Activated naive CD4-positive, alpha-beta T cell treated with anti-CD3 and anti-CD28 coated beads for 36 hours (primary cell): ENCODE data around the gene ATP2C2. TPM values are rescaled to one million over a fixed set of nuclear protein-coding genes. Genes with fewer than 3 reads are reported as not detected.

Experiments used
- CTCF ChIA-PET: fragments of 350-600 bp; sonication (Branson Sonifier 250); formaldehyde crosslinking; loops from one replicate; lab custom pipeline; 2021; ENCODE audit warnings: antibody characterized with exemption; lab: Charles Lee
- DNase-seq: peaks from one replicate; pipeline ENCODE4 v3.0.0-alpha.2; 2020
- H3K27ac Mint-ChIP-seq: one replicate; pipeline ENCODE4 v1.8.0; 2021; ENCODE audit warnings: mild to moderate bottlenecking, mixed read lengths
- H3K27me3 Mint-ChIP-seq: one replicate; pipeline ENCODE4 v1.8.0; 2021; ENCODE audit warnings: low read depth, mixed read lengths
- H3K36me3 Mint-ChIP-seq: one replicate; pipeline ENCODE4 v1.8.0; 2021; ENCODE audit warnings: low read depth, mixed read lengths
- H3K4me1 Mint-ChIP-seq: one replicate; pipeline ENCODE4 v1.8.0; 2021; ENCODE audit warnings: low read depth, mixed read lengths
- H3K4me3 Mint-ChIP-seq: one replicate; pipeline ENCODE4 v1.8.0; 2021; ENCODE audit warnings: mild to moderate bottlenecking, moderate library complexity, mixed read lengths
- H3K9me3 Mint-ChIP-seq: one replicate; pipeline ENCODE4 v1.8.0; 2021; ENCODE audit warnings: mixed read lengths
- intact Hi-C: fragments of 100-400 bp; cut with micrococcal nuclease; formaldehyde crosslinking; loops from one replicate; pipeline ENCODE4 v1.15.1; 2023
- total RNA-seq, 2 experiments: library from RNA; stranded (reverse); gene quantifications; one replicate each; pipeline ENCODE4 v1.2.3, GENCODE V29; 2021

The ATP2C2 gene
- total RNA-seq, 2 experiments from 2014 or later = not detected

DNA sequence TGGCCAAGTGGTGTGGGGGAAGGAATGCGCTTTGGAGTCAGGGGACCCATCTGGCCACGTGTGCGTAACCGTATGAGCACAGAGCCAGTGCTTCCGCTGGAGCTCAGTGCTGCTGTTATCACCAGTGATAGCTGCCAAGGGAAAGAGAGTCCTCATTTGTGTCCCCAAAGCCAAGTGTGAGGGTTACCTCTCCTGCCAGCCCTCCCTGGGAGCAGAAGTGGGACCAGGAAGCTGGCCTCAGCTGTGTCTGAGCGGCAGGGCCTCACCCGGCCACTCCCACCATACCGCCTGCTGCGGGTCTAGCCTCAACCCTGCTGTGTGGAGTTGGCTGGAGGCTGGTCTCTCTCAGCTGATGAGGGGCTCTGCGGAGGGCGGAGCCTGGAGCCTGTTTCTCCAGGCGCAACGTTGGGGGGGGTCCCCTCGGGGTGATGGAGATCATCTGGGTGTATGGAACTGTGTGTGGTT lies 91.6 kb downstream of the ATP2C2 start:
- intact Hi-C loops = no loop called here
- DNase-seq = no peak
- Mint-ChIP-seq H3K4me3 (no peak overlapping the region), H3K27ac (no peak overlapping the region), H3K9me3 (no peaks in the 10 kb centered on the region), H3K27me3 (no peaks in the 10 kb centered on the region), H3K4me1 (no peaks in the 10 kb centered on the region), H3K36me3 (no peaks in the 10 kb centered on the region)
- CTCF ChIA-PET = interaction anchor here (0.8 kb wide), 1 partner anchor 17 kb away, joined by 3 read pairs; no protein-coding TSS in a partner anchor

DNA sequence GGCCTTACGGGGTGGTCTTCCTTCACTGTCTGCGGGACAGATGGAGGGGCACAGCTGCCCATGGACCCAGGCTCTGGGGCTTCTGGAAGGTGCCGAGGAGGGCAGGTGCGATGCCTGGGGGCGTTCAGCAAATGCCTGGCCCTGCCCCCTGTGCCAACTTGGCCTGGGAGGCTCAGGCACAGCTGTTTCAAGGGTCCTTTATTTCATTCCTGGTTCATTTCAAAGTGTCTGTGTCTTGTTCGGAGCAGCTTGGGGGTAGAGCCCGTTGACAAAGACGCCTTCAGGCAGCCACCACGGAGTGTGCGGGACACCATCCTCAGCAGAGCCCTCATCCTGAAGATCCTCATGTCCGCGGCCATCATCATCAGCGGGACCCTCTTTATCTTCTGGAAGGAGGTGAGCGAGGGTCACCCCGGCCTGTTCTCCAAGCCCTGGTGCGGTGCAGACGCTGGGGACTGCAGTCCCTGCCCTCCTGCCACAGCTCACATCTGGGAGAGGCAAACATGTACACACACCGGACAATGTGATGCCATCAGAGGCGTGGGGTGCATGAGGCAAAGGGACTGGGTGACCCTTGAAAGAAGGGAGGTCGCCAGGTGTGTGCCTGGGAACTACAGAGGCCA lies 92.2 kb downstream of the ATP2C2 start:
- intact Hi-C loops = no loop called here
- no peak for DNase-seq

DNA sequence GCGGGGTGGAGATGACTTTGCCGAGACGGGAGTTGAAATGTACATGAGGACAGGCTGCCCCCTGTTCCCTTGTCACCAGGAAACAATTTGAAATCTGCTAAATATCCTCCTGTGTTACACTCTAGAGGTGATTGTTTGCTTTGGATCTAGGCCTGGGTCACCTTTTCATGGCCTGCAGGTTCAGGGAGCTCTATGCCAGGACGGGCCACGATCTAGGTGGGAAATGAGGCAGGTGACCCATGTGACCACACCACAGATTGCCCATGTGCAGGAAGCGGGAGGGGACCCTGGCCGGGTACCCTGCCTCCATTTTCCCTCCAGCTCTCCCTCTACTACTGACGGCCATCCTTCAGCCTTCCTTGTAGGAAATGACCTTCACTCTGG lies 92.7 kb downstream of the ATP2C2 start:
- no peaks in the 10 kb centered on the region for H3K9me3 Mint-ChIP-seq
- no peak for DNase-seq
- no peak overlapping the region for H3K27ac Mint-ChIP-seq
- intact Hi-C loops = no loop called here
- peaks cover 2% of the 10 kb centered on the region for H3K36me3 Mint-ChIP-seq
- H3K27me3 Mint-ChIP-seq = no peaks in the 10 kb centered on the region
- CTCF ChIA-PET = no interaction called here
- no peaks in the 10 kb centered on the region for H3K4me1 Mint-ChIP-seq
- no peak overlapping the region for H3K4me3 Mint-ChIP-seq

More for the DNA sequence above, 92.2 kb downstream of the ATP2C2 start:
- CTCF ChIA-PET = no interaction called here
- H3K4me1 Mint-ChIP-seq = no peaks in the 10 kb centered on the region
- no peaks in the 10 kb centered on the region for H3K27me3 Mint-ChIP-seq
- H3K36me3 Mint-ChIP-seq = no peaks in the 10 kb centered on the region
- no peak overlapping the region for H3K27ac Mint-ChIP-seq
- H3K4me3 Mint-ChIP-seq = no peak overlapping the region
- H3K9me3 Mint-ChIP-seq = no peaks in the 10 kb centered on the region

DNA sequence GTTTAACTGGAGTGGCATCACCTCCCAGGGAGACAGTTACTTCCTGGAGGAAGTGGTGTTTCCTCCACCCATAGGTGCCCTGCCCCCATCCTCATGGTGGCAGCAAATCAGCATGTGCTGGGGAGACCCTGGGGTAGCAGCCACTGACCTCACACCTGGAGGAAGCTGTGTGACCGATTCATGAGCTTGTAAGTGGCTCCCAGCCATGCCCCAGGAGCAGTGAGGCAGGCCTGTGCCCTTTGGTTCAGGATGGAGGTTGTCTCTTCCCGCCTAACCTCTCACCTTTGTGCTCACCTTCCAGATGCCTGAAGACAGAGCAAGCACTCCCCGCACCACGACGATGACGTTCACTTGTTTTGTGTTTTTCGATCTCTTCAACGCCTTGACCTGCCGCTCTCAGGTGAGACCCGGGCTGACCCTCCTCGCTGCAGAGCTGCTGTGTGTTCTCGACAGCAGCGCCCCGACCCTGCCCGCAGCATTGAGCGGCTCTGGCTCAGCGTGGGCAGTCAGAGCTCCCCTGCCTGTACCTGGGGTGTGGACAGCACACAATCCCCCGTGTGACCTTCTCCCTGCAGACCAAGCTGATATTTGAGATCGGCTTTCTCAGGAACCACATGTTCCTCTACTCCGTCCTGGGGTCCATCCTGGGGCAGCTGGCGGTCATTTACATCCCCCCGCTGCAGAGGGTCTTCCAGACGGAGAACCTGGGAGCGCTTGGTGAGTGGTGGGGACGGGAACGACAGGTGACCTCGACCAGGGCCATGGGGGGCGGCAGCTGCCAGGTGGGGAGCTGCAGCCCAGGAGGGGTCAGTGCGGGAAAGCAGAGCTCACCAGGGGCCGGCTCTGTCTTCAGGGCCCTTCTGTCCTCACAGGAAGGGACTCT lies 93.3 kb downstream of the ATP2C2 start:
- intact Hi-C loops = no loop called here
- Mint-ChIP-seq H3K9me3 (peaks cover 2% of the 10 kb centered on the region), H3K27ac (no peak overlapping the region), H3K36me3 (peaks cover 8% of the 10 kb centered on the region), H3K27me3 (no peaks in the 10 kb centered on the region), H3K4me1 (no peaks in the 10 kb centered on the region), H3K4me3 (no peak overlapping the region)
- no peak for DNase-seq
- CTCF ChIA-PET = no interaction called here

DNA sequence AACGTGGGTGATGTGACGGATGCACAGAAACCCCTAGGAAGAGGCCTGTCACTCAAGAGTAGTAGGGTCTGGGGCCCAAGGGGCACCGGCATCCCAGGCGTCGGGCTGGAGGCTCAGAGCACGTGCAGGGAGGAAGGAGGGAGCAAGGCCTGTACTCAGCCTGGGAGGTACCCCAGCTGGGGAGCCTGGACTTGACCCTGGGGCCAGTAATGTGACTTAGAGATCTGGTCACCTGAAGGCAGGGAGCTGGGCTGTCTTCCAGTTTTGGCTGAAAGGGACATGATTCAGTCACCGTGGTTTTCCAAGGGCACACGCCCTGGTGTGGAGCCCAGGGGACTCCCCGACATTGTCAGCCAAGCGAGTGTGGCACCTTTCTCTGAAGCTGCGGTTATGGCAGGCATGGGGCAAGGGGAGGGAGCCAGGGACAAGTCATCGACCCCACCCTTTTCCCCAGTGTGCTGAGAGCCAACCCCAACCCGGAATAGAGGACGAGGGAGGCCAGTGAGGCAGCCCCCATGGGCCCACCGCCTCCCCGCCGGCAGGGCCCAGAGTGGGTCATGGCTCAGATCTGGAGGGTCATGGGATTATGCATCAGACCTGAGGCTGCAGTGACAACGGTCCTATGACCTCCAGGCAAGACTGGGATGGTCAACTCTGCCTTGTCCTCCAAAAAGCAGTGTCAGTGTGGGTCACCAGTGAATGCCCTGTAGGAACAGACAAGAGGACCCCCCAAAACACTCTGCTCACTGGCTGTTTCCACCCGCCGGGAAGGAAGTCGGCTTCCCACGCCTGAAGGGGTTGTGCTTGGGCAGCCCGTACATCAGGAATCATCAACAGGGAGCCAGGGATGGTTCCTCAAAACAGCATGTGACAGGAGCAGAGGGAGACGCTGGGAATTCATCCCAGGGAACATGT lies 94.2 kb downstream of the ATP2C2 start:
- Mint-ChIP-seq H3K9me3 (peaks cover 8% of the 10 kb centered on the region), H3K27me3 (no peaks in the 10 kb centered on the region), H3K4me1 (no peaks in the 10 kb centered on the region), H3K4me3 (no peak overlapping the region), H3K36me3 (peaks cover 15% of the 10 kb centered on the region), H3K27ac (no peak overlapping the region)
- intact Hi-C loops = no loop called here
- CTCF ChIA-PET = interaction anchor here (1.5 kb wide), 1 partner anchor 185 kb away, joined by 4 read pairs; no protein-coding TSS in a partner anchor
- no peak for DNase-seq

DNA sequence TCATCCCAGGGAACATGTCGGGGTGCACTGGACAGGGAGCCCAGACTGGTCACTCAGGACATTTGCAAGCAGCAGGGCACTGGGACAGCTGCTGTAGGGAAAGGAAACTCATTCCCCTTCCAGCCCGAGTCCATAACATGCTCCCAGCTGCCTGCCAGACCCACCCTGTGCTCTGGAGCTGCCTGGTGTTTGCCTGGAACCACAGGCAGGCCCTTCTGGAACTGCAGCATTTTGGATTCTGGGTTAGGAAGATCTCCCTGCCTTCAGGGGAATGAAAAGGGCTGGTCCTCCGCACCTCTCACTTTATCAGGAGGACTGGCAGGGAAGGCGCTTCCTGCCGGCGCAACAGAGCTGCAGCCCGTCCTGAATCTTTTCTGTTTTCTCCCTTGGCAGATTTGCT lies 94.9 kb downstream of the ATP2C2 start:
- Mint-ChIP-seq H3K4me3 (no peak overlapping the region), H3K4me1 (no peaks in the 10 kb centered on the region), H3K27me3 (no peaks in the 10 kb centered on the region), H3K36me3 (peaks cover 21% of the 10 kb centered on the region), H3K27ac (no peak overlapping the region), H3K9me3 (peaks cover 12% of the 10 kb centered on the region)
- DNase-seq = no peak
- CTCF ChIA-PET = interaction anchor here (1.5 kb wide), 1 partner anchor 186 kb away, joined by 4 read pairs; no protein-coding TSS in a partner anchor
- intact Hi-C loops = no loop called here

DNA sequence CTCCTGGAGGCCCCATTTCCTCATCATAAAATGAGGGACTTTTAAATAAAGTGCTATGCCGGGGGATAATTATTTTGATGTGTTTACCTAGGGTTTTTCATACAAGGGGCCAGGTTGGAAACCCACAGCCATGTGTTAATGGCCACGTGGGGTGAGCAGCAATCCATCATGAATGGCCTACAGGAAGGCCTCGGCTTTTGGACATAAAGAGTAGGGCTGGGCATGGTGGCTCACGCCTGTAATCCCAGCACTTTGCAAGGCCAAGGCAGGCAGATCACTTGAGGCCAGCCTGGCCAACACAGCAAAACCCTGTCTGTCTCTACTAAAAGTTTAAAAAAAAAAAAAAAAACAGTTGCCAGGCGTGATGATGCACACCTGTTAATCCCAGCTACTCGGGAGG lies 95.8 kb downstream of the ATP2C2 start:
- peaks cover 24% of the 10 kb centered on the region for H3K36me3 Mint-ChIP-seq
- no peak overlapping the region for H3K4me3 Mint-ChIP-seq
- H3K9me3 Mint-ChIP-seq = peaks cover 12% of the 10 kb centered on the region
- DNase-seq = no peak
- H3K4me1 Mint-ChIP-seq = no peaks in the 10 kb centered on the region
- CTCF ChIA-PET = interaction anchor here (0.6 to 1.5 kb wide), 2 partner anchors 187 to 430 kb away, joined by 3 to 4 read pairs; no protein-coding TSS in a partner anchor
- intact Hi-C loops = no loop called here
- H3K27me3 Mint-ChIP-seq = no peaks in the 10 kb centered on the region
- no peak overlapping the region for H3K27ac Mint-ChIP-seq

DNA sequence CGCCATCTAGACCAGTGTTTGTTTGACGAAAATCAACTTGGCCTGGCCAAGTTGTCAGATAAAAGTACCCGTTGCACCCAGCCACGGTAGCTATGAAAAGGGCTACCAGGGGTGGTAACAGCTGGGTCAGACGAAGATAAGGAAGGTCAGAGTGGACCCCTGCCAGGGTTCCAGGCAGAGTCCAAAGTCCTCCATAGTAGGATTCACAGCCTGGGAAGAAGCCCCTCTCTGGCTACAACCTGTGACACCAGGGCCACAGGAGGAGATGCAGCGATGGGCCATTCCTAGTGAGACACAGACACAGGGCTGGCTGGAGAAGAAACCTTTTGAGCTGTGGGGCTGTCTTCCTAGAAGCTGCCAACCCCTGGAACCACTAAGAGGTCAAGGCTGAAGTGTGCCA lies 96.8 kb downstream of the ATP2C2 start:
- Mint-ChIP-seq H3K27me3 (no peaks in the 10 kb centered on the region), H3K27ac (no peak overlapping the region), H3K36me3 (peaks cover 24% of the 10 kb centered on the region), H3K9me3 (peaks cover 12% of the 10 kb centered on the region), H3K4me1 (no peaks in the 10 kb centered on the region), H3K4me3 (no peak overlapping the region)
- CTCF ChIA-PET = no interaction called here
- DNase-seq = no peak
- intact Hi-C loops = no loop called here

DNA sequence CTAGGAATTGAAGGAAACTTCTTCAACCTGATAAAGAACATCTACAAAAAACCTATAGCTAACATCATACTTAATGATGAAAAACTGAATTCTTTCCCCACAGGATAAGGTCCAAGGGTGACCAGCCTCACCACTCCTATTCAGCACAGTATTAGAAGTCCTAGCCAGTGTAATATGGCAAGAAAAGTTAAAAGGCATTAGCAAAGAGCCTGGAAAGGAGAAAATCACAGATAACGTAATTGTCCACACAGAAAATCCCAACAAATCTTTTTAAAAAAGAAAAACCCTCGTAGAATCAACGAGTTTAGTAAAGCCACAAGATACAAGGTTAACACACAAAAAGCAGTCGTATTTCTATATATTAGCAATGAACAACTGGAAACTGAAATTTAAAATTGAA lies 98.4 kb downstream of the ATP2C2 start:
- CTCF ChIA-PET = no interaction called here
- DNase-seq = no peak
- Mint-ChIP-seq H3K27me3 (no peaks in the 10 kb centered on the region), H3K4me3 (no peak overlapping the region), H3K9me3 (peaks cover 13% of the 10 kb centered on the region), H3K4me1 (no peaks in the 10 kb centered on the region), H3K36me3 (peaks cover 25% of the 10 kb centered on the region), H3K27ac (no peak overlapping the region)
- intact Hi-C loops = no loop called here

DNA sequence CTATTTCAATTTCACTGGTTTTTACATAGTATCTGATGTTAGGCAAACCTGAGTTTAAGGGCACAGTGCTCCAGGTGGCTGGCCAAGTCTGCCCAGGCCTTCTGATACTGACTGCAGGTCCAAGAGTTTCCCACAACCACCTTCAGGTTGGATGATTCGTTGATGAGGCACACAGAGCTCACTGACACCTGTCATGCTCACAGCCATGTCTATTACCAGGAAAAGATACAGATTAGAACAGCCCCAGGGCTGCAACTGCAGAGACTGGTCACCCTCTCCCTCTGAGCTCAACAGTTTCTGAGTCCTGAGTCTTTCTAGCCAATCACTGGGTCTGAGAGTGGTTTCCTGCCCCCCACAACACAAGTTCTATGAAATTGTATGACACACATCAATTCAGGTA lies 98.9 kb downstream of the ATP2C2 start:
- Mint-ChIP-seq H3K9me3 (peaks cover 18% of the 10 kb centered on the region), H3K36me3 (peaks cover 30% of the 10 kb centered on the region), H3K27me3 (no peaks in the 10 kb centered on the region), H3K27ac (no peak overlapping the region), H3K4me3 (no peak overlapping the region), H3K4me1 (no peaks in the 10 kb centered on the region)
- no peak for DNase-seq
- CTCF ChIA-PET = no interaction called here
- intact Hi-C loops = no loop called here

DNA sequence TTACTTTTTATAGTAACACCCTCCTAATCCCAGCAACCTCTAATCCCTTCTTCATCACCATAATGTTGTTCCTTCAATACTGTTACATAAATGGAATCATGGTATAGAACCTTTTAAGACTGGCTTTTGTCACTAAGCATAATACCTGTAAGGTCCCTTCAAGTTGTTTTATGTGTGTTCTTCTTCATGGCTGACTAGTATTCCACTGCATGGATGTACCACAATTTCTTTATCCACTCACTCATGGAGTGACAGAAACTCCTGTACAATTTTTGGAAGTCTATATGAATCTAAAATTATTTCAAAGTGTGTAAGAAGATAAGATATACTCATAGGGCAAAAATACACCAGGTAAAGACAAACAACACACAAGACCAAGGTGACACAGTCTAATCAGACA lies 99.4 kb downstream of the ATP2C2 start:
- intact Hi-C loops = no loop called here
- Mint-ChIP-seq H3K27me3 (no peaks in the 10 kb centered on the region), H3K9me3 (peaks cover 18% of the 10 kb centered on the region), H3K4me1 (no peaks in the 10 kb centered on the region), H3K27ac (no peak overlapping the region), H3K4me3 (no peak overlapping the region), H3K36me3 (peaks cover 30% of the 10 kb centered on the region)
- no peak for DNase-seq
- CTCF ChIA-PET = no interaction called here

DNA sequence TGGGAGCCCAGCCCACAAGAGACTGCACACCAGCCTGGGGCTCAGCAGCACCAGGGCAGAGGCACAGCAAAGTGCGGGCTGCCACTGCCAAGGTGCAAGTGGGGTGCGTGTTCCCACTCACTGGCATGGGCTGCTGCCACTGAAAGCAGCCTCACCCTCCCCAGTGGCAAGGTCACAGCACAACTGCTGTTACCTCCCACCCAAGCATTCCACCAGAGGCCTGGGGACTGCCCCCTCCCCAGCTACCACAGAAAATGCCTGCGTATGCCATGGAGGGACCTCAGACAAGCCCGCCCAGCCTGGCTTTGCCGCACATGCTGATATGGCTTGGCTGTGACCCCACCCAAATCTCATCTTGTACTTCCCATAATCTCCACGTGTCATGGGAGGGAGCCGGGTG lies 103.0 kb downstream of the ATP2C2 start:
- Mint-ChIP-seq H3K4me1 (no peaks in the 10 kb centered on the region), H3K36me3 (peaks cover 28% of the 10 kb centered on the region), H3K9me3 (peaks cover 27% of the 10 kb centered on the region), H3K27ac (no peak overlapping the region), H3K4me3 (no peak overlapping the region), H3K27me3 (no peaks in the 10 kb centered on the region)
- intact Hi-C loops = no loop called here
- DNase-seq = no peak
- CTCF ChIA-PET = no interaction called here
